NCI-H2029 treated with DMSO at 0.1 percent for 48 hours (cell line): Measurements from ENCODE around the gene LCE2B.

Experiments used
- DNase-seq: peaks from one replicate; lab custom pipeline; 2025; lab: John Stamatoyannopoulos, UW

The LCE2B gene

DNA sequence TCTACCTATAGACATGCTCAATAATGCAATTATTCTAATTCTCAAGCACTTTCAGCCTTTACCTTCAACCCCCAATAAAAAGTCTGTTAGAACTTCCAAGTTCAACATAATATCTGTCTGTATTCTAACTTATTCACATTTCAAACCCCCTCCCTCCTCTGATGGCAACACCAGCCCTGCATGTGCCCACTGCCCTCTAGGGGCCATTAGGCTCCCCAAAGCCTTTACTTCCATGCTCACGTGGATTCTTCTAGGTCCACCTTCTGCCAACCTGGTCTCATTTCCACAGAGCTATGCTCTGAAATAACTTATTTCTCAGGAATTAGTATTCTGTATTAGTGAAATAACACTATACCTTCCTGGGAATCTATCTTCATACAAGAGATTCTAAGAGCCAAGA is 49.7 kb downstream of the LCE2B start:
- DNase-seq = no peak
